Testis (tissue), 3 donors: ENCODE data around the gene CDH4. TPM values are rescaled to one million over a fixed set of nuclear protein-coding genes. Genes with fewer than 3 reads are reported as not detected.

Experiments
- DNase-seq: peaks from one replicate; pipeline ENCODE4 v3.0.0-alpha.2; 2019
- H3K27ac ChIP-seq, 2 donors: fragments of 200-600 bp; sonication (generic); one replicate each; pipeline ENCODE4 v1.5.1; 2019
- H3K27me3 ChIP-seq: fragments of 200-600 bp; sonication (generic); one replicate; pipeline ENCODE4 v1.5.1; 2019
- H3K36me3 ChIP-seq: fragments of 200-600 bp; sonication (generic); one replicate; pipeline ENCODE4 v1.5.1; 2017; ENCODE audit warnings: low read depth; ENCODE audit errors: missing control alignments
- H3K4me1 ChIP-seq: fragments of 200-600 bp; sonication (generic); one replicate; pipeline ENCODE4 v1.5.1; 2019
- H3K4me3 ChIP-seq, 2 donors: fragments of 200-600 bp; sonication (generic); one replicate each; pipeline ENCODE4 v1.5.1; 2017 to 2019
- H3K9me3 ChIP-seq: fragments of 200-600 bp; sonication (generic); one replicate; pipeline ENCODE4 v1.5.1; 2017
- POLR2A ChIP-seq: fragments of 450-650 bp; IDR thresholded peaks from one replicate; pipeline ENCODE4 v1.6.1; 2017; ENCODE audit warnings: antibody characterized with exemption, mild to moderate bottlenecking, moderate library complexity
- WGBS, 2 donors: methylation state at CpG; one replicate each; pipeline ENCODE4 v1.1.5; 2018; 5-methylcytosine and 5-hydroxymethylcytosine counted together
- intact Hi-C: fragments of 100-400 bp; cut with DNase I; formaldehyde crosslinking; loops from one replicate; pipeline ENCODE4 v1.15.1; 2023; ENCODE audit warnings: low total_unique reads
- polyA plus RNA-seq: library from polyadenylated mRNA; stranded (reverse); fragments of 350-450 nt; fragmentation: Illumina TruSeq; extraction: RNeasy Lipid Tissue Mini Kit (QIAGEN cat#74804); gene quantifications from one replicate; pipeline ENCODE4 v1.2.3, GENCODE V29; 2014; ENCODE audit warnings: low read depth, low replicate concordance; ENCODE audit not compliant: insufficient read depth
- total RNA-seq, 2 donors: library from RNA; depleted of rRNA; stranded (reverse); fragments of >200 nt; gene quantifications; one replicate each; pipeline ENCODE4 v1.2.3, GENCODE V29; 2016
- TF ChIP-seq, protein P1 (sequence below), 3 experiments: fragments of 450-650 bp in 2 of 3; fragments of 200-600 bp in 1 of 3; sonication (generic) in 1 of 3; IDR thresholded peaks; one replicate each; pipeline ENCODE4 v1.5.1; 2016 to 2019; ENCODE audit warnings: antibody characterized with exemption in 3 of 3, mild to moderate bottlenecking in 2 of 3, moderate library complexity in 1 of 3

CDH4 gene
- total and polyA plus RNA-seq, 3 donors from 2014 or later: 1.4 to 3.3 (median 1.9) TPM

DNA sequence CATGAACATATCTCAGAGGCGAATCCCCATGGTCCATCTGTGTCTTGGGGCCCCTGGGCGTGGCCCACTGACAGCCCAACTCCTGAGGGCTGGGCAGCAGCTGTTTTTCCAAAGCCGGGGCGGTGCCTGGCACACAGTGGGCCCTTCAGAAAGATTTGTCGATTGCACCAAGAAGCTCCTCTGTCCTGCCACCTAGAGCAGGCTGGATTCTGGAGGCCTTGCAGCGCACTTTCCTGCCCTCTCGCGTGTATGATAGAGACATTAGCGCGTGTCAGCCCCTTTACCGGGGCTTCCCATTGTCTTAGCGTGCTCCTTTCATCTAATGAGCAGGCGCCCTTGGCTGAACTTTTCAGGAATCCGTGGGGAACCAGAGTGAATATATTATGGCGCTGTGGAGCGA is 45.4 kb downstream of the CDH4 start:
- TF ChIP-seq, protein P1, sequence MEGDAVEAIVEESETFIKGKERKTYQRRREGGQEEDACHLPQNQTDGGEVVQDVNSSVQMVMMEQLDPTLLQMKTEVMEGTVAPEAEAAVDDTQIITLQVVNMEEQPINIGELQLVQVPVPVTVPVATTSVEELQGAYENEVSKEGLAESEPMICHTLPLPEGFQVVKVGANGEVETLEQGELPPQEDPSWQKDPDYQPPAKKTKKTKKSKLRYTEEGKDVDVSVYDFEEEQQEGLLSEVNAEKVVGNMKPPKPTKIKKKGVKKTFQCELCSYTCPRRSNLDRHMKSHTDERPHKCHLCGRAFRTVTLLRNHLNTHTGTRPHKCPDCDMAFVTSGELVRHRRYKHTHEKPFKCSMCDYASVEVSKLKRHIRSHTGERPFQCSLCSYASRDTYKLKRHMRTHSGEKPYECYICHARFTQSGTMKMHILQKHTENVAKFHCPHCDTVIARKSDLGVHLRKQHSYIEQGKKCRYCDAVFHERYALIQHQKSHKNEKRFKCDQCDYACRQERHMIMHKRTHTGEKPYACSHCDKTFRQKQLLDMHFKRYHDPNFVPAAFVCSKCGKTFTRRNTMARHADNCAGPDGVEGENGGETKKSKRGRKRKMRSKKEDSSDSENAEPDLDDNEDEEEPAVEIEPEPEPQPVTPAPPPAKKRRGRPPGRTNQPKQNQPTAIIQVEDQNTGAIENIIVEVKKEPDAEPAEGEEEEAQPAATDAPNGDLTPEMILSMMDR (IDR thresholded peaks at IDR 0.05): no peak
- no peak for TF ChIP-seq POLR2A

GRCh38 chr20:61297986-61298385 is 45.9 kb downstream of the CDH4 start:
- Histone ChIP-seq H3K36me3 (no peaks in the 10 kb centered on the region), H3K27ac (no peak overlapping the region), H3K4me1 (no peaks in the 10 kb centered on the region), H3K27me3 (no peaks in the 10 kb centered on the region), H3K9me3 (no peaks in the 10 kb centered on the region), H3K4me3 (no peak overlapping the region)
- no peak for DNase-seq
- 87 to 96% methylated on average over 10 to 17 of the region's 17 CpGs for WGBS, 2 donors
- TF ChIP-seq, protein P1 (IDR thresholded peaks at IDR 0.05): no peak
- no peak for TF ChIP-seq POLR2A
- intact Hi-C loops: no loop called here

More for the DNA sequence above, 45.4 kb downstream of the CDH4 start:
- DNase-seq: no peak
- WGBS, 2 donors: 88% methylated on average over 14 to 16 of the region's 16 CpGs
- no peaks in the 10 kb centered on the region for H3K4me1 ChIP-seq
- H3K36me3 ChIP-seq: no peaks in the 10 kb centered on the region
- no peaks in the 10 kb centered on the region for H3K27me3 ChIP-seq
- intact Hi-C loops: no loop called here
- H3K4me3 ChIP-seq: no peak overlapping the region
- no peaks in the 10 kb centered on the region for H3K9me3 ChIP-seq
- no peak overlapping the region for H3K27ac ChIP-seq

DNA sequence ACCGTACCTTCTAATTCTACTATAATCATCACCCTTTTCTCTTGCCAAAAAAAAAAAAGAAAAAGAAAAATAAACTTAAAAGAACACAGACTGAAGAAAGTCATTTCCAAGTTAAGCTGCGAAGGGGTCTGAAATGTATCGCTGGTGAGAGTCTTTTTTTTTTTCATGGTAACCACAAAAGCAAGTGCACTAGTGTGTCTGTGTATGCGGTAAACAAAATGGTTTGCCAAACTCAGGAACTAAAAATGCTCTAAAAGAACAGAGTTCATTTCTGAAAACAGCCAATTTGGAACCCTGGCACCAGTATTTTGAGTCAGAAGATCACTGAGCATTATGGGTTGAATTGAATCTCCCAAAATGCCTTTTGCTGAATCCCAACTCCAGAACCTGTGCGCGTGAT is 46.6 kb downstream of the CDH4 start:
- H3K4me1 ChIP-seq: no peaks in the 10 kb centered on the region
- H3K4me3 ChIP-seq: no peak overlapping the region
- H3K36me3 ChIP-seq: no peaks in the 10 kb centered on the region
- 72 to 80% methylated on average over 6 of the region's 6 CpGs for WGBS, 2 donors
- DNase-seq: no peak
- no peaks in the 10 kb centered on the region for H3K9me3 ChIP-seq
- intact Hi-C loops: no loop called here
- TF ChIP-seq, protein P1 (IDR thresholded peaks at IDR 0.05): no peak
- no peak for TF ChIP-seq POLR2A
- no peak overlapping the region for H3K27ac ChIP-seq
- H3K27me3 ChIP-seq: no peaks in the 10 kb centered on the region

DNA sequence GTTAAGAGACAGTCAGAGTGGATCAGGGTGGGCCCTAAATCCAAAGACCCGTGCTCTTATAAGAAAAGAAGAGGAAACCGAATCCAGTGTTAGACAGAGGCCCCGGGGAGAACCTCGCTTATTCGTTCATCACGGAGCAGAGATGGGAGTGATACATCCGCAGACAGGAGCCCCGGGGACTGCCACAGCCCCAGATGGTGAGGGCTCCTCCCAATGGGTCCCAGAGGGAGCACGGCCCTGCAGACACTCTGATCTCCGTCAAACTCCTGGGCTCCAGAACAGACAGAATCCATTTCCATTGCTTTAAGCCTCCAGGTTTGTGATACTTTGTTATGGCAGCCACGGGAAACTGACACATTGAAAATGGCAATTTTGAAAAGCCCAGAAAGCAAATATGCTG is 47.0 kb downstream of the CDH4 start:
- TF ChIP-seq, protein P1 (IDR thresholded peaks at IDR 0.05): no peak
- WGBS, 2 donors: 77 to 84% methylated on average over 11 of the region's 11 CpGs
- H3K4me3 ChIP-seq: no peak overlapping the region
- no peaks in the 10 kb centered on the region for H3K4me1 ChIP-seq
- H3K27me3 ChIP-seq: no peaks in the 10 kb centered on the region
- no peak for DNase-seq
- intact Hi-C loops: no loop called here
- no peaks in the 10 kb centered on the region for H3K36me3 ChIP-seq
- H3K9me3 ChIP-seq: no peaks in the 10 kb centered on the region
- no peak overlapping the region for H3K27ac ChIP-seq

DNA sequence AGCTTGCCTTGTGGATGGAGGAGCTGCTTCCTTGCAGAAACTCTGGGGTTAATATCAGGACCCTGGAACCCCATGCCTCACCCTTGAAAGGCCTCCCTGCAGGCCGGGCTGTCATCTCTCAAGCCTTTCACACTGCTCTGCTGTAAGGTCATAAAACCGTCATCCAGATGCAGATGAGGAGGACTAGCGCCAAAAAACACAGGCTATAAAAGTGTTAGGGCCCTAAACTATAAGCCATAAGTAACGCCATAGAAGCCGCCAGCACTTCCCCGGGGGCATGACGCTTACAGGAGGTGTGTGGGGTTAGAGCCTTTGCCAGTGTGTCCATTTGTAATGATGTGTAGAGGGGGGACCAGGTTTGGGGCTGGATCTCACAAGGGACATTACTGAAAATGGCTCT is 47.6 kb downstream of the CDH4 start:
- WGBS, 2 donors: 63 to 67% methylated on average over 5 to 7 of the region's 7 CpGs
- Histone ChIP-seq H3K27ac (no peak overlapping the region), H3K4me3 (no peak overlapping the region), H3K36me3 (no peaks in the 10 kb centered on the region), H3K27me3 (no peaks in the 10 kb centered on the region), H3K9me3 (no peaks in the 10 kb centered on the region), H3K4me1 (no peaks in the 10 kb centered on the region)
- intact Hi-C loops: no loop called here
- no peak for DNase-seq
- TF ChIP-seq, protein P1 (IDR thresholded peaks at IDR 0.05): no peak
- no peak for TF ChIP-seq POLR2A
